Measurements from ENCODE around the gene PITPNM3. TPM values are rescaled to one million over a fixed set of nuclear protein-coding genes. Genes with fewer than 3 reads are reported as not detected.
A peak's percentile ranks its signal among the peaks of the same experiment; 100 is the strongest.

The PITPNM3 gene
- total RNA-seq, 4 donors from 2014 or later = 2.1 to 5.4 (median 4.0) TPM

GRCh38 chr17:6425407-6425806, 130.9 kb downstream of the PITPNM3 start:
- TF ChIP-seq, protein P1, sequence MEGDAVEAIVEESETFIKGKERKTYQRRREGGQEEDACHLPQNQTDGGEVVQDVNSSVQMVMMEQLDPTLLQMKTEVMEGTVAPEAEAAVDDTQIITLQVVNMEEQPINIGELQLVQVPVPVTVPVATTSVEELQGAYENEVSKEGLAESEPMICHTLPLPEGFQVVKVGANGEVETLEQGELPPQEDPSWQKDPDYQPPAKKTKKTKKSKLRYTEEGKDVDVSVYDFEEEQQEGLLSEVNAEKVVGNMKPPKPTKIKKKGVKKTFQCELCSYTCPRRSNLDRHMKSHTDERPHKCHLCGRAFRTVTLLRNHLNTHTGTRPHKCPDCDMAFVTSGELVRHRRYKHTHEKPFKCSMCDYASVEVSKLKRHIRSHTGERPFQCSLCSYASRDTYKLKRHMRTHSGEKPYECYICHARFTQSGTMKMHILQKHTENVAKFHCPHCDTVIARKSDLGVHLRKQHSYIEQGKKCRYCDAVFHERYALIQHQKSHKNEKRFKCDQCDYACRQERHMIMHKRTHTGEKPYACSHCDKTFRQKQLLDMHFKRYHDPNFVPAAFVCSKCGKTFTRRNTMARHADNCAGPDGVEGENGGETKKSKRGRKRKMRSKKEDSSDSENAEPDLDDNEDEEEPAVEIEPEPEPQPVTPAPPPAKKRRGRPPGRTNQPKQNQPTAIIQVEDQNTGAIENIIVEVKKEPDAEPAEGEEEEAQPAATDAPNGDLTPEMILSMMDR (IDR thresholded peaks at IDR 0.05) = no peak
- no peak for TF ChIP-seq POLR2A (IDR thresholded peaks at IDR 0.05)
- no peak overlapping the region for H3K27ac ChIP-seq
- no peak overlapping the region for H3K4me3 ChIP-seq
- no peak for DNase-seq
- H3K36me3 ChIP-seq = no peaks in the 10 kb centered on the region
- no peaks in the 10 kb centered on the region for H3K9me3 ChIP-seq
- H3K4me1 ChIP-seq = peaks cover 0 to 7% (median 0%) of the 10 kb centered on the region in 4 donors
- no peaks in the 10 kb centered on the region for H3K27me3 ChIP-seq

DNA sequence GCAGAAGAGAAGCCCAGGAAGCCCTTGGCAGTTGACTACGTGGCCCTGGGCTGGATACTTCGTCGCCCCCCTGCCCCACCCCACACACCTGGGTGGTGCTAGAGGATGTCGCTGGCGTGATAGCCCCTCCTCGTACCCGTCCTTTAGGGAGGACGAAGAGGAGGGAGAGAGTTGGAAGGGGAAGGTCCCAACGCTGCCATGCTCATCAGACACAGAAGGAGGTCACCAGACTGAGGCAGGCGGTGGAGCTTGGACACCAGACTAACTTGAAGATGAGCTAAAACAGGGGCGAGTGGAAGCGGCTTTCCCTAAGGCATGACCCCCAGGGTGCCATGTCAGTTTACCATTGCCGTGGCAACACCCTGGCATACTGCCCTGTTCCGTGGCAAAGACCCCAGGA, 132.4 kb downstream of the PITPNM3 start:
- H3K9me3 ChIP-seq = no peaks in the 10 kb centered on the region
- TF ChIP-seq, protein P1 (IDR thresholded peaks at IDR 0.05) = no peak
- TF ChIP-seq POLR2A (IDR thresholded peaks at IDR 0.05) = no peak
- H3K27me3 ChIP-seq = no peaks in the 10 kb centered on the region
- H3K4me3 ChIP-seq = no peak overlapping the region
- no peaks in the 10 kb centered on the region for H3K36me3 ChIP-seq
- no peak overlapping the region for H3K27ac ChIP-seq
- DNase-seq = no peak
- H3K4me1 ChIP-seq = peaks cover 0 to 7% (median 0%) of the 10 kb centered on the region in 4 donors

- TF ChIP-seq POLR2A (IDR thresholded peaks at IDR 0.05) = no peak
- TF ChIP-seq, protein P1 (IDR thresholded peaks at IDR 0.05) = no peak
- Histone ChIP-seq H3K4me1 (peaks cover 0 to 7% (median 0%) of the 10 kb centered on the region in 4 donors), H3K27ac (no peak overlapping the region), H3K4me3 (no peak overlapping the region), H3K36me3 (no peaks in the 10 kb centered on the region), H3K27me3 (no peaks in the 10 kb centered on the region), H3K9me3 (no peaks in the 10 kb centered on the region)
- DNase-seq = no peak
Observed at GRCh38 chr17:6422654-6423241, 133.6 kb downstream of the PITPNM3 start.

GRCh38 chr17:6421700-6422604, 134.4 kb downstream of the PITPNM3 start:
- Histone ChIP-seq H3K9me3 (no peaks in the 10 kb centered on the region), H3K4me3 (no peak overlapping the region), H3K27ac (no peak overlapping the region), H3K4me1 (no peaks in the 10 kb centered on the region), H3K36me3 (no peaks in the 10 kb centered on the region), H3K27me3 (no peaks in the 10 kb centered on the region)
- no peak for TF ChIP-seq POLR2A (IDR thresholded peaks at IDR 0.05)
- TF ChIP-seq, protein P1 (IDR thresholded peaks at IDR 0.05) = peak in 5 of 6 experiments; percentile 59 to 84 (median 79)
- DNase-seq = peak; percentile 62 to 89 (median 76)

DNA sequence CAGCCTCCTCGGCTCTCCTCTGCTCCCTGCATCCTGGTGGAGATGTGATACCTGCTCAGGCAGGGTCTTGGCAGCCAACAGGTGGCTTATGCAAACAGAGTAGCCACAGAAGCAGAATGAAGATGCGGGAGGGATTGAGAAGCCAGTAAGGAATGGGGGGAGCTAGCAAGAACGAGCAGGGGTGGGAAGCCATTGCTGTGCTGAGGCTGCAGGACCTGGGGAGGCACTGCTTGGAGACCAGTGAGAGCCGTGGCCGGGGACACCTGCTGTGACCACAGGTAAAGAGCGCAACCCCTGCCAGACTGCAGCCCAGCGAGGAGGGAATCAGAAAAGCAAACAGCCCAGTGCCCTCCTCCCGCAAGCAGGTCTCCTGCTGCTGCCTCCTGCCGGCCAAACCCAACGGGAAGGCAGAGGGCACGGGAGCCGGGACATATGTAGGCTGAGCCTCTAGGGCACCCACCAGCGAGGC, 136.1 kb downstream of the PITPNM3 start:
- no peak for DNase-seq
- Histone ChIP-seq H3K27me3 (no peaks in the 10 kb centered on the region), H3K27ac (no peak overlapping the region), H3K4me3 (no peak overlapping the region), H3K4me1 (no peaks in the 10 kb centered on the region), H3K36me3 (no peaks in the 10 kb centered on the region), H3K9me3 (no peaks in the 10 kb centered on the region)
- TF ChIP-seq, protein P1 (IDR thresholded peaks at IDR 0.05) = peak in 3 of 6 experiments; percentile 2 to 19 (median 14)
- no peak for TF ChIP-seq POLR2A (IDR thresholded peaks at IDR 0.05)
